Measurements from ENCODE around the gene PIGU.

PIGU gene

DNA sequence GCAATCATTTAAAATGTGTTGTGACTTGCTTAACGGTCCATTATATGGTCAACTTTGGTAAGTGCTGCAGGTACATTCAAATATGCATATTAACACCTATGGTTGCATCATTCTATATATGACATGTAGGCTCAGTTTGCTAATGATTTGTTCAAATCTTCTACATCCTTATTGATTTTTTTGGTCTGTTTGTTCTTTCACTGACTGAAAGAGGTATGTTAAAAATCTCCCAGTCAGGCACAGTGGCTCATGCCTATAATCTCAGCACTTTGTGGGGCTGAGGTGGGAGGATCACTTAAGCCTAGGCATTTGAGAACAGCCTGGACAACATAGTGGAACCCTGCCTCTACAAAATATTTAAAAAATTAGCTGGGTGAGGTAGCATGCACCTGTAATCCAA, 29.2 kb downstream of the PIGU start:
- DNase-seq (ENCODE audit: low read depth, low spot score): no peak
- no peak overlapping the region for H3K27ac ChIP-seq
- no peaks in the 10 kb centered on the region for H3K9me3 ChIP-seq (ENCODE audit: low read depth, low read length)
- peaks cover 10% of the 10 kb centered on the region; the same call in 1 of the 2 replicates for H3K36me3 ChIP-seq (ENCODE audit: insufficient read depth, low read length)
- H3K9ac ChIP-seq (ENCODE audit: insufficient read length): no peak overlapping the region
- no peak overlapping the region for H3K4me3 ChIP-seq
- TF ChIP-seq FOXP2 (optimal IDR thresholded peaks at IDR 0.05; ENCODE audit: control extremely low read depth, extremely low read length, insufficient read depth): no peak
- no peak for TF ChIP-seq EZH2 (IDR thresholded peaks at IDR 0.05)
- no peak for TF ChIP-seq POLR2AphosphoS5 (IDR thresholded peaks at IDR 0.05; ENCODE audit: borderline replicate concordance, low read depth, low read length)

DNA sequence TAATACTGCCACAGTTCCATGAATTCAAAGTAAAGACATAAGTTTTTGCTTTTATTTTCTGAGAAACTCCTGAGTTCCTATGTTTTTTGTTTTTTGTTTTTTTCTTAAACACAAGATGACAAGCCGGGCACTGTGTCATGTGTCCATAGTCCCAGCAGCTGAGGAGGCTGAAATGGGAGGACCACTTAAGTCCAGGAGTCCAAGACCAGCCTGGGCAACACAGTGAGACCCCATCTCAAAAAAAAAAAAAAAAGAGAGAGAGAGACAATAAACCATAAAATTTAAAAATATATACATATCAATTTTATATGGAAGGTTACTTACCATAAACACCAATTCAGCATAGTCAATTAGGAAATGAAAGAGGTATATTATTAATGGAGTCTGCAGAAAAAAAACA, 31.9 kb downstream of the PIGU start:
- no peak for TF ChIP-seq EZH2 (IDR thresholded peaks at IDR 0.05)
- TF ChIP-seq POLR2AphosphoS5 (IDR thresholded peaks at IDR 0.05; ENCODE audit: borderline replicate concordance, low read depth, low read length): no peak
- Histone ChIP-seq H3K9ac (ENCODE audit: insufficient read length) (no peak overlapping the region), H3K9me3 (ENCODE audit: low read depth, low read length) (no peaks in the 10 kb centered on the region), H3K4me3 (no peak overlapping the region), H3K27ac (no peak overlapping the region), H3K36me3 (ENCODE audit: insufficient read depth, low read length) (no peaks in the 10 kb centered on the region; the same call in 1 of the 2 replicates)
- DNase-seq (ENCODE audit: low read depth, low spot score): no peak

DNA sequence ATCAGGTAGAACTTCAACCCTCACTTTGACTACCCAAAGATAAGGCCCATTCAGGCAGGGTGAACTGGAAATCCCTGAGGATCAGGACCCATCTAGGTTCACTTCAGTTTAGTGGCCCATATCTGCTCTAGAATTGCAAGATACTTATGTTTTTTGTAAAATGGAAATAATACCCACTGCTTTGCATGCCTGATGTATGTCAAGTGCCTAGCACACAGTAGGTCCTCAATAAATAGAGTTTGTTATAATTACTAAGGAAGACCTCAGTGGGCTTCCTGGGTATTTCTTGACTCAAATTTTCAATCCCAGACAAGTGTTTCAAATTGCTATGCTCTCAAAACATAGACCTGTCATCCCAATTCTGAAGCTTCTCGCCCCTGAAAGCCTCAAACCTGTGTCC, 32.5 kb downstream of the PIGU start:
- Histone ChIP-seq H3K36me3 (ENCODE audit: insufficient read depth, low read length) (no peaks in the 10 kb centered on the region; the same call in 1 of the 2 replicates), H3K27ac (no peak overlapping the region), H3K4me3 (no peak overlapping the region), H3K9ac (ENCODE audit: insufficient read length) (no peak overlapping the region), H3K9me3 (ENCODE audit: low read depth, low read length) (no peaks in the 10 kb centered on the region)
- TF ChIP-seq POLR2AphosphoS5 (IDR thresholded peaks at IDR 0.05; ENCODE audit: borderline replicate concordance, low read depth, low read length) (no peak), EZH2 (IDR thresholded peaks at IDR 0.05) (no peak), FOXP2 (optimal IDR thresholded peaks at IDR 0.05; ENCODE audit: control extremely low read depth, extremely low read length, insufficient read depth) (no peak)
- DNase-seq (ENCODE audit: low read depth, low spot score): no peak

DNA sequence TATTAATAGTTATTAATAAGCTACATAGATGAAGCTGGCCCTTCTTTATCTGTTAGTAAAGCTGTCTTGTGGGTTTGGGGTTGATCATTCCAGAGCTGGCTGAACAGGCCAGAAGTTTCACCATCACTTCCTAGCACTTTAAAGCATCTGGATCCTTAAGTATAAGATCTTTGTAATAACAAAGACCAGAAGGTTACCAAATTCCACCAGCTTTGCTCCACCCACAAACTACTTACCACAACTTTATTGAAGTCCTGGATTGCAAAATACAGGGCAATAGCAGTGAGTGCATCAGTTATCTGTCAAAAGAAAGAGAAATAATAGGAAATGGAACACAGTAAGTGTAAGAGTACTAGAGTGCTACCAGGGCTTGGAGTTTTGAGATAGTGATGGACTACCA, 33.0 kb downstream of the PIGU start:
- no peak for TF ChIP-seq FOXP2 (optimal IDR thresholded peaks at IDR 0.05; ENCODE audit: control extremely low read depth, extremely low read length, insufficient read depth)
- no peak for TF ChIP-seq EZH2 (IDR thresholded peaks at IDR 0.05)
- TF ChIP-seq POLR2AphosphoS5 (IDR thresholded peaks at IDR 0.05; ENCODE audit: borderline replicate concordance, low read depth, low read length): no peak
- H3K27ac ChIP-seq: no peak overlapping the region
- H3K4me3 ChIP-seq: no peak overlapping the region
- H3K9ac ChIP-seq (ENCODE audit: insufficient read length): no peak overlapping the region
- H3K9me3 ChIP-seq (ENCODE audit: low read depth, low read length): no peaks in the 10 kb centered on the region
- DNase-seq (ENCODE audit: low read depth, low spot score): no peak
- H3K36me3 ChIP-seq (ENCODE audit: insufficient read depth, low read length): no peaks in the 10 kb centered on the region; the same call in 1 of the 2 replicates

DNA sequence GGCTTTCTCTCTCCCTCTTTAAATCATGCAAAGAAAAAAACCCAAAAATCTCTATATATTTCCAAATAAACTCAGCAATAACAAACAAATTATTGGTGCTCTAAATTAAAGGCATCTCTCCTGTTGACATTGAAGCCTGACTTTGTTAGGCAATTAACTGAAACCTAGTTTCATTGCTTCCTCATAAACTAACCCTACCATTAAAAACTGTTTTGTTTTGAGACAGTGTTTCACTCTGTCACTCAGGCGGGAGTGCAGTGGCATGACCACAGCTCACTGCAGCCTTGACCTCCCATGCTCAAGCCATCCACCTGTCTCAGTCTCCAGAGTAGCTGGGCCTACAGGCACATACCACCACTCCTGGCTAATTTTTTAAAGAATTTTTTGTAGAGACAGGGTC, 34.9 kb downstream of the PIGU start:
- H3K4me3 ChIP-seq: no peak overlapping the region
- no peak for DNase-seq (ENCODE audit: low read depth, low spot score)
- TF ChIP-seq FOXP2 (optimal IDR thresholded peaks at IDR 0.05; ENCODE audit: control extremely low read depth, extremely low read length, insufficient read depth): no peak
- no peak for TF ChIP-seq POLR2AphosphoS5 (IDR thresholded peaks at IDR 0.05; ENCODE audit: borderline replicate concordance, low read depth, low read length)
- TF ChIP-seq EZH2 (IDR thresholded peaks at IDR 0.05): no peak
- no peak overlapping the region for H3K27ac ChIP-seq
- peaks cover 11% of the 10 kb centered on the region for H3K36me3 ChIP-seq (ENCODE audit: insufficient read depth, low read length)
- no peaks in the 10 kb centered on the region for H3K9me3 ChIP-seq (ENCODE audit: low read depth, low read length)
- H3K9ac ChIP-seq (ENCODE audit: insufficient read length): no peak overlapping the region

DNA sequence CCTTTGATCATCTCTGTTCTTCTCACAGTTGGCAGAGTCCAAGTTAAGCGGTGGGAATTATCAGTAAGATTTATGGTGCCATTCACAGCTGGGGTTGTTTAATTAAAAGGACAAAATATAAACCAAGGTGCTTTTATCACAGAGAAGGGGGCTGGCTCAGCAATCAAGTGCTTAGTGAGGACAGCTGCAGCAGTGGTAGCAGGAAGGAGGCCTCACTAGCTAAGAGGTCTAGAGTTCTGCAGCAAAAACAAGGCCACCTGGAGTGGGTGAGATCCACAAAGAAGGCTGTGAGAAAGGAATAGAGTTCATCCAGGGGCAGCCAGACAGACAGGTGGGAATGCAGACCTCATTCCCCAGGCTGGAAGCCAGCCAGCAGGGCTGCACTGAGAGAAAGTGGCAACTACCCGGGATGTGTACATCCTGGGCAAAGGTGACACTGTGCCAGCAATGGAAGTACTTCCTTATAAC, 37.1 kb downstream of the PIGU start:
- TF ChIP-seq EZH2 (IDR thresholded peaks at IDR 0.05) (no peak), FOXP2 (optimal IDR thresholded peaks at IDR 0.05; ENCODE audit: control extremely low read depth, extremely low read length, insufficient read depth) (no peak), POLR2AphosphoS5 (IDR thresholded peaks at IDR 0.05; ENCODE audit: borderline replicate concordance, low read depth, low read length) (no peak)
- Histone ChIP-seq H3K36me3 (ENCODE audit: insufficient read depth, low read length) (peaks cover 22% of the 10 kb centered on the region), H3K27ac (no peak overlapping the region), H3K4me3 (no peak overlapping the region), H3K9ac (ENCODE audit: insufficient read length) (no peak overlapping the region), H3K9me3 (ENCODE audit: low read depth, low read length) (no peaks in the 10 kb centered on the region)
- DNase-seq (ENCODE audit: low read depth, low spot score): no peak

DNA sequence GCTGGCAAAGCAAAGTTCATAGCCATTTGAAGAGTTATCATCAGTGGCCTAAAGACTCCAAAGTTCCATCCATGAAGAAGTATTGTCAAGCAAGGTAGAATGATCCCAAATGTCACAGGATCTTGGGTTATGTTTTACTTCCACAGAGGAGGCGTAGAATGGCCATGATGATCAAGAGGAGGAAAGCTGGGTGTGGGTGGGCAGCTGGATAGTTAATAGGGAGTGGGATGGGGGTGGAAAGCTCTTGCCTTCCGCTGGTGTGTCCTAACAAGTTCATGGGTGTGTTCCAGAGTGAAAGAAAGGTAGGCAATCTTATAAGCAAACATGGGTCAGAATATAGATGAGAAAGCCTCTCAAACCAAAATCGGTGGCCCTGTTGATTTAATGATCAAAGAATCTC, 38.4 kb downstream of the PIGU start:
- H3K9ac ChIP-seq (ENCODE audit: insufficient read length): no peak overlapping the region
- DNase-seq (ENCODE audit: low read depth, low spot score): no peak
- peaks cover 30% of the 10 kb centered on the region for H3K36me3 ChIP-seq (ENCODE audit: insufficient read depth, low read length)
- no peak overlapping the region for H3K4me3 ChIP-seq
- TF ChIP-seq EZH2 (IDR thresholded peaks at IDR 0.05) (no peak), POLR2AphosphoS5 (IDR thresholded peaks at IDR 0.05; ENCODE audit: borderline replicate concordance, low read depth, low read length) (no peak), FOXP2 (optimal IDR thresholded peaks at IDR 0.05; ENCODE audit: control extremely low read depth, extremely low read length, insufficient read depth) (no peak)
- no peaks in the 10 kb centered on the region for H3K9me3 ChIP-seq (ENCODE audit: low read depth, low read length)
- H3K27ac ChIP-seq: no peak overlapping the region

DNA sequence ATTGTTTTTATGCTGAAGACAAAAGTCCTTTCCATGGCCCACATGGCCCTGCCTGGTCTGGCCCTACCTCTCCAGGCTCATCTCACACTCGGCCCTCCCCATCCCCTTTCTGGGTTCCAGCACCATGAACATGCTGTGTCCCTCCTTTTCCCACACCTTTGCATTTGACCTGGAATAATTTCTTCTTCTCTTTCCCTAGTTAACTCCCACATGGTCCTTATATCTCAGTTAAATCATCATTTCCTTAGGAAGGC, 38.9 kb downstream of the PIGU start:
- no peak overlapping the region for H3K27ac ChIP-seq
- no peak for DNase-seq (ENCODE audit: low read depth, low spot score)
- peaks cover 34% of the 10 kb centered on the region for H3K36me3 ChIP-seq (ENCODE audit: insufficient read depth, low read length)
- TF ChIP-seq EZH2 (IDR thresholded peaks at IDR 0.05): no peak
- TF ChIP-seq POLR2AphosphoS5 (IDR thresholded peaks at IDR 0.05; ENCODE audit: borderline replicate concordance, low read depth, low read length): no peak
- TF ChIP-seq FOXP2 (optimal IDR thresholded peaks at IDR 0.05; ENCODE audit: control extremely low read depth, extremely low read length, insufficient read depth): no peak
- H3K9me3 ChIP-seq (ENCODE audit: low read depth, low read length): no peaks in the 10 kb centered on the region
- no peak overlapping the region for H3K9ac ChIP-seq (ENCODE audit: insufficient read length)
- no peak overlapping the region for H3K4me3 ChIP-seq

DNA sequence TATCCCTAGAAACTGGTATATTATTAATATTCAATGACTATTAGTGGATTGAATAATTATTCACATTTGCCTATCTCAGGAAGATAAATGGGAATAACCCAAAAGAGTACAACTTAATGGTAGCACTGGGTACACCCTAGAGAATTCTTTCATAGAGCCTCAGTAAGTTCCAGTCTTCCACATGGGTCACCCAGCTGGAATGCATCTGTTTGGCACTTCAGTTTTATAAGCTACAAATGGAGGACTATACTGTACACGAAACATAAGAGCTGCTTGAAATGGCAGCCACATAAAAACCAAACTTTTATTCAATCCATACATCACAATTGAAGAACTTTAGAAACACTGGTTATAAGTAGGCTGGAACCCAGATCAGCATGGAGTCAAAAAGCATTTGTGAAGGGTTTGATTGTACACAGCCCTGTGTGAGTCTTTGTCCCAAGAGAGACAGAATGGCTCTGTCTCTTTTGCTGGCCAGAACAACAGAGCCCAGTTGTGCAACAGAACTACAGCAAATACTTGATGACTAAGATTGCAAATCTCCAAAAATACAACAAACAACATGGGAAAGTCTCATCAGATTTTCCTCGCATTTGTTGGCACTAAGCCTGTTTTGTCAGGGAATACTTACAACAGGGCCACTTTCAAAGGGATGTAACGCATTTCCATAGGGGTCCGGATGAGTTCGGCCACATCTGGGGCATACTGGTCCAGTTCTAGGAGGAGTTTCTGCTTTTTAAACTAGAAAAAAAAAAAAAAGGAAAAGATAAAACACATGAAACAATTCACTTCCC, 39.5 kb downstream of the PIGU start:
- no peak for DNase-seq (ENCODE audit: low read depth, low spot score)
- Histone ChIP-seq H3K9me3 (ENCODE audit: low read depth, low read length) (no peaks in the 10 kb centered on the region), H3K27ac (no peak overlapping the region), H3K9ac (ENCODE audit: insufficient read length) (no peak overlapping the region), H3K36me3 (ENCODE audit: insufficient read depth, low read length) (peaks cover 36% of the 10 kb centered on the region), H3K4me3 (no peak overlapping the region)
- no peak for TF ChIP-seq POLR2AphosphoS5 (IDR thresholded peaks at IDR 0.05; ENCODE audit: borderline replicate concordance, low read depth, low read length)
- TF ChIP-seq EZH2 (IDR thresholded peaks at IDR 0.05): no peak
- no peak for TF ChIP-seq FOXP2 (optimal IDR thresholded peaks at IDR 0.05; ENCODE audit: control extremely low read depth, extremely low read length, insufficient read depth)
